ENCODE results near the gene SMYD5. TPM values are rescaled to one million over a fixed set of nuclear protein-coding genes. Genes with fewer than 3 reads are reported as not detected.
A peak's percentile ranks its signal among the peaks of the same experiment; 100 is the strongest.
"Not testable (repeated sequence)": the region's sequence is repeated elsewhere in the genome, so short reads cannot be mapped to it uniquely, and the experiment has no call there.

Gene SMYD5
- total RNA-seq, 4 donors from 2014 or later = 5.1 to 46.2 (median 15.6) TPM

GRCh38 chr2:73177645-73178255 lies 36.3 kb upstream of the SMYD5 start:
- Histone ChIP-seq H3K27ac (no peak overlapping the region), H3K9me3 (no peaks in the 10 kb centered on the region), H3K4me3 (peak overlapping the region in 3 of 4 donors; percentile 56 to 65 (median 60)), H3K36me3 (no peaks in the 10 kb centered on the region), H3K27me3 (peaks cover 0 to 8% of the 10 kb centered on the region in 2 donors), H3K4me1 (peaks cover 0 to 26% (median 21%) of the 10 kb centered on the region in 4 donors)
- DNase-seq = no peak
- TF ChIP-seq CTCF (IDR thresholded peaks at IDR 0.05) (peak in 1 of 6 experiments; percentile 2), POLR2A (IDR thresholded peaks at IDR 0.05) (no peak)

- TF ChIP-seq CTCF (IDR thresholded peaks at IDR 0.05) (no peak), POLR2A (IDR thresholded peaks at IDR 0.05) (no peak)
- H3K27me3 ChIP-seq = no peaks in the 10 kb centered on the region
- no peak overlapping the region for H3K4me3 ChIP-seq
- H3K27ac ChIP-seq = no peak overlapping the region
- no peak for DNase-seq
- no peaks in the 10 kb centered on the region for H3K36me3 ChIP-seq
- no peaks in the 10 kb centered on the region for H3K4me1 ChIP-seq
- H3K9me3 ChIP-seq = no peaks in the 10 kb centered on the region
Observed at GRCh38 chr2:73185965-73186364, 28.1 kb upstream of the SMYD5 start.

GRCh38 chr2:73187549-73187948 lies 26.5 kb upstream of the SMYD5 start:
- TF ChIP-seq CTCF (IDR thresholded peaks at IDR 0.05) (no peak), POLR2A (IDR thresholded peaks at IDR 0.05) (no peak)

GRCh38 chr2:73197579-73197978 lies 16.5 kb upstream of the SMYD5 start:
- no peak overlapping the region for H3K27ac ChIP-seq
- peaks cover 0 to 6% of the 10 kb centered on the region in 2 donors for H3K27me3 ChIP-seq
- peaks cover 0 to 8% (median 5%) of the 10 kb centered on the region in 4 donors for H3K4me1 ChIP-seq
- no peak overlapping the region for H3K4me3 ChIP-seq
- no peaks in the 10 kb centered on the region for H3K36me3 ChIP-seq
- H3K9me3 ChIP-seq = no peaks in the 10 kb centered on the region
- DNase-seq = no peak
- TF ChIP-seq POLR2A (IDR thresholded peaks at IDR 0.05) (no peak), CTCF (IDR thresholded peaks at IDR 0.05) (no peak)

More at GRCh38 chr2:73187549-73187948, 26.5 kb upstream of the SMYD5 start:
- DNase-seq = no peak
- Histone ChIP-seq H3K27ac (no peak overlapping the region), H3K4me1 (no peaks in the 10 kb centered on the region), H3K27me3 (no peaks in the 10 kb centered on the region), H3K9me3 (no peaks in the 10 kb centered on the region), H3K4me3 (no peak overlapping the region), H3K36me3 (no peaks in the 10 kb centered on the region)

- not testable (repeated sequence) for DNase-seq, H3K27ac ChIP-seq, H3K36me3 ChIP-seq, H3K4me3 ChIP-seq, H3K9me3 ChIP-seq
- Histone ChIP-seq H3K27me3 (peaks cover 0 to 16% of the 10 kb centered on the region in 2 donors), H3K4me1 (peaks cover 0 to 14% (median 10%) of the 10 kb centered on the region in 4 donors)
Observed at GRCh38 chr2:73200281-73200680, 13.8 kb upstream of the SMYD5 start.

- Histone ChIP-seq H3K36me3 (no peaks in the 10 kb centered on the region), H3K4me1 (peaks cover 0 to 14% (median 10%) of the 10 kb centered on the region in 4 donors), H3K4me3 (peak within 1 kb of the TSS in 3 of 4 donors; percentile 14 to 35 (median 32)), H3K27ac (no peak within 1 kb of the TSS), H3K27me3 (peaks cover 0 to 16% of the 10 kb centered on the region in 2 donors), H3K9me3 (no peaks in the 10 kb centered on the region)
- no peak for DNase-seq
- TF ChIP-seq POLR2A (IDR thresholded peaks at IDR 0.05) (no peak), CTCF (IDR thresholded peaks at IDR 0.05) (no peak)
Observed at GRCh38 chr2:73202156-73203054, 11.6 kb upstream of the SMYD5 start, which contains the start of gene NOTO. Gene NOTO, plus strand, starts transcription at chr2:73202574. Its CDS starts 93 bp downstream, at chr2:73202667.

Measured in Peyer's patch (tissue), 4 donors.